Coronary artery (tissue), 2 donors: Measurements from ENCODE around the gene TMEM207.

ENCODE experiments used
- DNase-seq: peaks from one replicate; pipeline ENCODE4 v3.0.0-alpha.2; 2017; ENCODE audit warnings: low spot score
- H3K27ac ChIP-seq, 2 donors: fragments of 200-600 bp; sonication (generic); one replicate each; pipeline ENCODE4 v1.5.1; 2016 to 2019
- H3K4me3 ChIP-seq: fragments of 200-600 bp; sonication (generic); 2 replicates; pipeline ENCODE4 v1.5.1; 2016; ENCODE audit warnings: mild to moderate bottlenecking, moderate library complexity
- CTCF ChIP-seq: fragments of 200-600 bp; sonication (generic); IDR thresholded peaks from one replicate; pipeline ENCODE4 v1.5.1; 2019; ENCODE audit warnings: antibody characterized with exemption

Gene TMEM207

GRCh38 chr3:190446573-190447279 is 3.0 kb downstream of the TMEM207 start:
- no peak for TF ChIP-seq CTCF
- no peak for DNase-seq
- Histone ChIP-seq H3K4me3 (no peak overlapping the region), H3K27ac (no peak overlapping the region)

- no peak for TF ChIP-seq CTCF
- Histone ChIP-seq H3K27ac (no peak overlapping the region), H3K4me3 (no peak overlapping the region)
- no peak for DNase-seq
Observed at GRCh38 chr3:190444576-190445145, 5.0 kb downstream of the TMEM207 start.

- TF ChIP-seq CTCF, result no peak
- no peak overlapping the region for H3K4me3 ChIP-seq
- no peak overlapping the region for H3K27ac ChIP-seq
- DNase-seq, result no peak
Observed at GRCh38 chr3:190444006-190444405, 5.7 kb downstream of the TMEM207 start.

DNA sequence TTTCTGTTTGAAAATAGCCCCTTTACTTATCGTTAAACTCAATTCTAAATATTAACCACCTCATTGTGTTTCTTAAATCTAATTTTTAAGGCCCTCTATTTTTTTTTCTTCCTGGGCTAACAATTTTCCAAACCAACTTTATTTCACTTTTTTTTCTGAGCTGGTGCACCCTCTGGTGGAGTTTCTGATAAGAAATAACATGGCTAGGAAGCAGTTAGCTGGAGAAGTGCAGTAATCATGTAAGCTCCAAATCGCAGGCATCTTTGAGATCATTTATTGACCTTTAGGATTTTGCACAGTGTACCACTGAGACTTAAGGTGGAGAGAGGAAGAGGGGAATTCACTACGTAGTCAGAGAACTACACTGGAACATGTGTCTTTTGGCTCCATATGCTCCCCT is 6.4 kb downstream of the TMEM207 start:
- DNase-seq, result no peak
- Histone ChIP-seq H3K27ac (no peak overlapping the region), H3K4me3 (no peak overlapping the region)
- no peak for TF ChIP-seq CTCF

- no peak for TF ChIP-seq CTCF
- Histone ChIP-seq H3K27ac (no peak overlapping the region), H3K4me3 (no peak overlapping the region)
- DNase-seq, result no peak
Observed at GRCh38 chr3:190442240-190442639, 7.5 kb downstream of the TMEM207 start.

DNA sequence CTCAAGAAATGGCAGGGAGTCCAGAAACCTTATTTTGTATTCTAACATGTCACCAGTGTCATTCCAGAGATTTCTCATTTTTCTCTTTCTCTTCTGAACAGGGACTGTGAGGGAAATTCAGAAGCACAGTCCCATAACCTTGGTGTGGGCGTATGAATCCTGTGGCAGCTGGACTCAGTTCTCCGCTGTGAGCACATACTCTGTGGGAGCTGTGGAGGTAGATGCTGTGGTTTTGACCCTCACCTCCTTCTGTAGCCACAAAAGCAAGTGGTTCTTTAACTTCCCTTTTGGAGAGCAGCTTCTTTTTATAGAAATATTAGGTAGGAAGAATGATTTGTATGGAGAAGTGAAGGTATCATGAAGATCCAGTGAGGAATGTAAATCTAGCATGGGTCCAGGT is 13.4 kb downstream of the TMEM207 start:
- no peak for TF ChIP-seq CTCF
- Histone ChIP-seq H3K27ac (no peak overlapping the region), H3K4me3 (no peak overlapping the region)
- no peak for DNase-seq

- Histone ChIP-seq H3K27ac (no peak overlapping the region), H3K4me3 (no peak overlapping the region)
- TF ChIP-seq CTCF, result no peak
- DNase-seq, result no peak
Observed at GRCh38 chr3:190435618-190436017, 14.1 kb downstream of the TMEM207 start.
